DOHH2 (cell line): ENCODE measurements around the gene WDR7.

ENCODE experiments used
- CTCF ChIP-seq: fragments of 200-600 bp; sonication (generic); IDR thresholded peaks from one replicate; pipeline ENCODE4 v1.5.1; 2014; ENCODE audit warnings: antibody characterized with exemption, mild to moderate bottlenecking, low read depth, low read length; ENCODE audit not compliant: poor library complexity, severe bottlenecking
- EZH2phosphoT487 ChIP-seq: fragments of 200-600 bp; sonication (generic); IDR thresholded peaks from 2 replicates; pipeline ENCODE4 v1.6.1; 2017; ENCODE audit warnings: borderline replicate concordance, mild to moderate bottlenecking, antibody characterized with exemption, low read length, moderate library complexity, mixed read lengths

GRCh38 chr18:56803051-56803450 lies 151.9 kb downstream of the WDR7 start:
- TF ChIP-seq CTCF (no peak), EZH2phosphoT487 (no peak)
